ENCODE results near the gene LDLRAD4.

GRCh38 chr18:13594551-13594950 lies 376.0 kb downstream of the LDLRAD4 start:
- no peak for TF ChIP-seq CTCF (conservative IDR thresholded peaks at IDR 0.05)
- TF ChIP-seq EZH2 (IDR thresholded peaks at IDR 0.05; ENCODE audit: low read depth) = no peak

All from PC-9 (cell line).